ENCODE results near the gene HCST.

HCST gene

DNA sequence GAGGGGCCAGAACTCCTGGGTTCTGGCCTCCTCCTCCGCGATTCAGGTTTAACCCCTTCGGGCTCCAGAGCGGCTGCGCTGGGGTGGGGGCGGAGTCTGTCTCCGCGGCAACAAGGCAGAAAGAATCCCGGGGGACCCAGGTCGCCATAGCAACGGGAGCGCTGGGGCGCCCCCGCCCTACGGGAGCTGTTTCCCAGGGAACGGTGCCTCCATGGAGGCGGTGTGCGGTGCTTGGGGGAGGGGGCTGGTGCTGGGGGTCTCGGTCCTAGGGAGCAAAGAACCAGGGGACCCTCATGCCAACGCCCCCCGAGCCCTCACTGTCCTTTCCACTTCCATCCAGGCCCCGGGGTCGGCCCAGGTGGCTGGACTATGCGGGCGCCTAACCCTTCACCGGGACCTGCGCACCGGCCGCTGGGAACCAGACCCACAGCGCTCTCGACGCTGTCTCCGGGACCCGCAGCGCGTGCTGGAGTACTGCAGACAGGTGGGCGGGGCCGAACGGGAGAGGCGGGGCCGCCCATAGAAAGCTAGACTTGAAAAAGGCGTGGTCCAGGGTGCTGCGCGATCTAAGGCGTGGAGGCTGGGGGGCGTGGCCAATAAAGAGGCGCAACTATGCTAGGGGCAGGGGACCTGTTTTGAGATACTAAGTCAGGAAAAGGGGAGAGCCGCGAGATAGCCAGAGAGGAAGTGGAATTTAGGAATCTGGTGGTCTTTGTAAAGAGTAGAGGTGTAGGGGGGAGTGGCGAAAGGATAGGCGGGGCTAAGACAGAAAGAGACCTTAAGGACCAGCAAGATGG lies 32.8 kb upstream of the HCST start (continued):
- TF ChIP-seq, protein P1, sequence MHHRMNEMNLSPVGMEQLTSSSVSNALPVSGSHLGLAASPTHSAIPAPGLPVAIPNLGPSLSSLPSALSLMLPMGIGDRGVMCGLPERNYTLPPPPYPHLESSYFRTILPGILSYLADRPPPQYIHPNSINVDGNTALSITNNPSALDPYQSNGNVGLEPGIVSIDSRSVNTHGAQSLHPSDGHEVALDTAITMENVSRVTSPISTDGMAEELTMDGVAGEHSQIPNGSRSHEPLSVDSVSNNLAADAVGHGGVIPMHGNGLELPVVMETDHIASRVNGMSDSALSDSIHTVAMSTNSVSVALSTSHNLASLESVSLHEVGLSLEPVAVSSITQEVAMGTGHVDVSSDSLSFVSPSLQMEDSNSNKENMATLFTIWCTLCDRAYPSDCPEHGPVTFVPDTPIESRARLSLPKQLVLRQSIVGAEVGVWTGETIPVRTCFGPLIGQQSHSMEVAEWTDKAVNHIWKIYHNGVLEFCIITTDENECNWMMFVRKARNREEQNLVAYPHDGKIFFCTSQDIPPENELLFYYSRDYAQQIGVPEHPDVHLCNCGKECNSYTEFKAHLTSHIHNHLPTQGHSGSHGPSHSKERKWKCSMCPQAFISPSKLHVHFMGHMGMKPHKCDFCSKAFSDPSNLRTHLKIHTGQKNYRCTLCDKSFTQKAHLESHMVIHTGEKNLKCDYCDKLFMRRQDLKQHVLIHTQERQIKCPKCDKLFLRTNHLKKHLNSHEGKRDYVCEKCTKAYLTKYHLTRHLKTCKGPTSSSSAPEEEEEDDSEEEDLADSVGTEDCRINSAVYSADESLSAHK (tag by site-specific recombination; IDR thresholded peaks at IDR 0.05) = peak; percentile 35; the same call in 1 of the 2 replicates
- TF ChIP-seq, protein P2, sequence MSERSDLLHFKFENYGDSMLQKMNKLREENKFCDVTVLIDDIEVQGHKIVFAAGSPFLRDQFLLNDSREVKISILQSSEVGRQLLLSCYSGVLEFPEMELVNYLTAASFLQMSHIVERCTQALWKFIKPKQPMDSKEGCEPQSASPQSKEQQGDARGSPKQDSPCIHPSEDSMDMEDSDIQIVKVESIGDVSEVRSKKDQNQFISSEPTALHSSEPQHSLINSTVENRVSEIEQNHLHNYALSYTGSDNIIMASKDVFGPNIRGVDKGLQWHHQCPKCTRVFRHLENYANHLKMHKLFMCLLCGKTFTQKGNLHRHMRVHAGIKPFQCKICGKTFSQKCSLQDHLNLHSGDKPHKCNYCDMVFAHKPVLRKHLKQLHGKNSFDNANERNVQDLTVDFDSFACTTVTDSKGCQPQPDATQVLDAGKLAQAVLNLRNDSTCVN (tag by site-specific recombination; optimal IDR thresholded peaks at IDR 0.05) = peak; percentile 97
- no peak for TF ChIP-seq ZNF560 (tag by site-specific recombination; IDR thresholded peaks at IDR 0.05; ENCODE audit: borderline replicate concordance)
- TF ChIP-seq ZNF792 (tag by site-specific recombination; IDR thresholded peaks at IDR 0.05) = peak; percentile 50
- peak; percentile 68 for TF ChIP-seq ZIC2 (tag by site-specific recombination; IDR thresholded peaks at IDR 0.05)
- TF ChIP-seq ZBTB1 (tag by site-specific recombination; IDR thresholded peaks at IDR 0.05) = no peak; the same call in 1 of the 2 replicates
- no peak for TF ChIP-seq ZNF16 (tag by site-specific recombination; IDR thresholded peaks at IDR 0.05; ENCODE audit: low read depth)
- TF ChIP-seq ZNF501 (tag by site-specific recombination; IDR thresholded peaks at IDR 0.05) = peak; percentile 71; the same call in 1 of the 2 replicates
- no peak for TF ChIP-seq ZNF302 (tag by site-specific recombination; IDR thresholded peaks at IDR 0.05; ENCODE audit: low read depth)
- TF ChIP-seq ZNF670 (tag by site-specific recombination; IDR thresholded peaks at IDR 0.05; ENCODE audit: low read depth) = no peak
- no peak for TF ChIP-seq ZNF549 (tag by site-specific recombination; IDR thresholded peaks at IDR 0.05)
- no peak for TF ChIP-seq ZFP41 (tag by site-specific recombination; IDR thresholded peaks at IDR 0.05; ENCODE audit: borderline replicate concordance)
- TF ChIP-seq ZNF544 (tag by site-specific recombination; IDR thresholded peaks at IDR 0.05) = no peak
- TF ChIP-seq, protein P3, sequence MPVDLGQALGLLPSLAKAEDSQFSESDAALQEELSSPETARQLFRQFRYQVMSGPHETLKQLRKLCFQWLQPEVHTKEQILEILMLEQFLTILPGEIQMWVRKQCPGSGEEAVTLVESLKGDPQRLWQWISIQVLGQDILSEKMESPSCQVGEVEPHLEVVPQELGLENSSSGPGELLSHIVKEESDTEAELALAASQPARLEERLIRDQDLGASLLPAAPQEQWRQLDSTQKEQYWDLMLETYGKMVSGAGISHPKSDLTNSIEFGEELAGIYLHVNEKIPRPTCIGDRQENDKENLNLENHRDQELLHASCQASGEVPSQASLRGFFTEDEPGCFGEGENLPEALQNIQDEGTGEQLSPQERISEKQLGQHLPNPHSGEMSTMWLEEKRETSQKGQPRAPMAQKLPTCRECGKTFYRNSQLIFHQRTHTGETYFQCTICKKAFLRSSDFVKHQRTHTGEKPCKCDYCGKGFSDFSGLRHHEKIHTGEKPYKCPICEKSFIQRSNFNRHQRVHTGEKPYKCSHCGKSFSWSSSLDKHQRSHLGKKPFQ (tag by site-specific recombination; IDR thresholded peaks at IDR 0.05) = no peak
- TF ChIP-seq, protein P4, sequence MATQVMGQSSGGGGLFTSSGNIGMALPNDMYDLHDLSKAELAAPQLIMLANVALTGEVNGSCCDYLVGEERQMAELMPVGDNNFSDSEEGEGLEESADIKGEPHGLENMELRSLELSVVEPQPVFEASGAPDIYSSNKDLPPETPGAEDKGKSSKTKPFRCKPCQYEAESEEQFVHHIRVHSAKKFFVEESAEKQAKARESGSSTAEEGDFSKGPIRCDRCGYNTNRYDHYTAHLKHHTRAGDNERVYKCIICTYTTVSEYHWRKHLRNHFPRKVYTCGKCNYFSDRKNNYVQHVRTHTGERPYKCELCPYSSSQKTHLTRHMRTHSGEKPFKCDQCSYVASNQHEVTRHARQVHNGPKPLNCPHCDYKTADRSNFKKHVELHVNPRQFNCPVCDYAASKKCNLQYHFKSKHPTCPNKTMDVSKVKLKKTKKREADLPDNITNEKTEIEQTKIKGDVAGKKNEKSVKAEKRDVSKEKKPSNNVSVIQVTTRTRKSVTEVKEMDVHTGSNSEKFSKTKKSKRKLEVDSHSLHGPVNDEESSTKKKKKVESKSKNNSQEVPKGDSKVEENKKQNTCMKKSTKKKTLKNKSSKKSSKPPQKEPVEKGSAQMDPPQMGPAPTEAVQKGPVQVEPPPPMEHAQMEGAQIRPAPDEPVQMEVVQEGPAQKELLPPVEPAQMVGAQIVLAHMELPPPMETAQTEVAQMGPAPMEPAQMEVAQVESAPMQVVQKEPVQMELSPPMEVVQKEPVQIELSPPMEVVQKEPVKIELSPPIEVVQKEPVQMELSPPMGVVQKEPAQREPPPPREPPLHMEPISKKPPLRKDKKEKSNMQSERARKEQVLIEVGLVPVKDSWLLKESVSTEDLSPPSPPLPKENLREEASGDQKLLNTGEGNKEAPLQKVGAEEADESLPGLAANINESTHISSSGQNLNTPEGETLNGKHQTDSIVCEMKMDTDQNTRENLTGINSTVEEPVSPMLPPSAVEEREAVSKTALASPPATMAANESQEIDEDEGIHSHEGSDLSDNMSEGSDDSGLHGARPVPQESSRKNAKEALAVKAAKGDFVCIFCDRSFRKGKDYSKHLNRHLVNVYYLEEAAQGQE (tag by site-specific recombination; IDR thresholded peaks at IDR 0.05) = peak; percentile 58; the same call in 1 of the 2 replicates
- TF ChIP-seq, protein P5, sequence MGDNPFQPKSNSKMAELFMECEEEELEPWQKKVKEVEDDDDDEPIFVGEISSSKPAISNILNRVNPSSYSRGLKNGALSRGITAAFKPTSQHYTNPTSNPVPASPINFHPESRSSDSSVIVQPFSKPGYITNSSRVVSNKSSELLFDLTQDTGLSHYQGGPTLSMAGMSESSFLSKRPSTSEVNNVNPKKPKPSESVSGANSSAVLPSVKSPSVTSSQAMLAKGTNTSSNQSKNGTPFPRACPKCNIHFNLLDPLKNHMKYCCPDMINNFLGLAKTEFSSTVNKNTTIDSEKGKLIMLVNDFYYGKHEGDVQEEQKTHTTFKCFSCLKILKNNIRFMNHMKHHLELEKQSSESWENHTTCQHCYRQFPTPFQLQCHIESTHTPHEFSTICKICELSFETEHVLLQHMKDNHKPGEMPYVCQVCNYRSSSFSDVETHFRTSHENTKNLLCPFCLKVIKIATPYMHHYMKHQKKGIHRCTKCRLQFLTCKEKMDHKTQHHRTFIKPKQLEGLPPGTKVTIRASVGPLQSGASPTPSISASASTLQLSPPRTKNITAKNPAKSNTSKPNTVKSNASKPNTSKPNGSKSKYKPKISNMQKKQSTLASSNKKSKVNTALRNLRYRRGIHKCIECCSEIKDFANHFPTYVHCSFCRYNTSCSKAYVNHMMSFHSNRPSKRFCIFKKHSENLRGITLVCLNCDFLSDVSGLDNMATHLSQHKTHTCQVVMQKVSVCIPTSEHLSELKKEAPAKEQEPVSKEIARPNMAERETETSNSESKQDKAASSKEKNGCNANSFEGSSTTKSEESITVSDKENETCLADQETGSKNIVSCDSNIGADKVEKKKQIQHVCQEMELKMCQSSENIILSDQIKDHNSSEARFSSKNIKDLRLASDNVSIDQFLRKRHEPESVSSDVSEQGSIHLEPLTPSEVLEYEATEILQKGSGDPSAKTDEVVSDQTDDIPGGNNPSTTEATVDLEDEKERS (tag by site-specific recombination; IDR thresholded peaks at IDR 0.05) = no peak
- no peak for TF ChIP-seq FEZF1 (tag by site-specific recombination; IDR thresholded peaks at IDR 0.05)
- TF ChIP-seq ZNF658 (tag by site-specific recombination; IDR thresholded peaks at IDR 0.05) = no peak
- no peak for TF ChIP-seq ZNF174 (tag by site-specific recombination; IDR thresholded peaks at IDR 0.05)
- 0 out of 2 replicates have a peak, but pooled peaks have one; percentile 29 for TF ChIP-seq BCL11A (tag by site-specific recombination; IDR thresholded peaks at IDR 0.05; ENCODE audit: low read depth)
- TF ChIP-seq, protein P6, sequence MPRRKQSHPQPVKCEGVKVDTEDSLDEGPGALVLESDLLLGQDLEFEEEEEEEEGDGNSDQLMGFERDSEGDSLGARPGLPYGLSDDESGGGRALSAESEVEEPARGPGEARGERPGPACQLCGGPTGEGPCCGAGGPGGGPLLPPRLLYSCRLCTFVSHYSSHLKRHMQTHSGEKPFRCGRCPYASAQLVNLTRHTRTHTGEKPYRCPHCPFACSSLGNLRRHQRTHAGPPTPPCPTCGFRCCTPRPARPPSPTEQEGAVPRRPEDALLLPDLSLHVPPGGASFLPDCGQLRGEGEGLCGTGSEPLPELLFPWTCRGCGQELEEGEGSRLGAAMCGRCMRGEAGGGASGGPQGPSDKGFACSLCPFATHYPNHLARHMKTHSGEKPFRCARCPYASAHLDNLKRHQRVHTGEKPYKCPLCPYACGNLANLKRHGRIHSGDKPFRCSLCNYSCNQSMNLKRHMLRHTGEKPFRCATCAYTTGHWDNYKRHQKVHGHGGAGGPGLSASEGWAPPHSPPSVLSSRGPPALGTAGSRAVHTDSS (tag by site-specific recombination; IDR thresholded peaks at IDR 0.05) = no peak
- TF ChIP-seq ZNF391 (tag by site-specific recombination; IDR thresholded peaks at IDR 0.05; ENCODE audit: borderline replicate concordance, low read depth) = peak; percentile 74; the same call in 1 of the 2 replicates
- no peak; the same call in 1 of the 2 replicates for TF ChIP-seq ZNF10 (tag by site-specific recombination; IDR thresholded peaks at IDR 0.05)
- no peak for TF ChIP-seq ZNF37A (tag by site-specific recombination; IDR thresholded peaks at IDR 0.05)
- no peak for TF ChIP-seq ZNF791 (tag by site-specific recombination; IDR thresholded peaks at IDR 0.05)
- TF ChIP-seq GFI1B (tag by site-specific recombination; IDR thresholded peaks at IDR 0.05) = no peak

Measured in HEK293 (cell line).